Keratinocyte (primary cell): Measurements from ENCODE around the gene ANKDD1B. TPM values are rescaled to one million over a fixed set of nuclear protein-coding genes. Genes with fewer than 3 reads are reported as not detected.

ENCODE experiments used
- DNase-seq: peaks from one replicate; pipeline ENCODE4 v3.0.0-alpha.2; 2011; ENCODE audit warnings: low read depth, missing footprints, low spot score
- FAIRE-seq: peaks from 2 replicates; lab custom pipeline; 2011; peaks lifted over from hg19 to GRCh38; lab: Jason Lieb, UNC
- H2AFZ ChIP-seq: 2 replicates; pipeline ENCODE4 v1.6.0; 2012; ENCODE audit warnings: low read length, control low read depth, inconsistent platforms; ENCODE audit not compliant: control insufficient read depth
- H3K27ac ChIP-seq: 2 replicates; pipeline ENCODE4 v1.5.1; 2011; ENCODE audit warnings: low read length; ENCODE audit not compliant: control insufficient read depth, insufficient read depth
- H3K27me3 ChIP-seq: 3 replicates; pipeline ENCODE4 v1.6.0; 2011; ENCODE audit warnings: low read length; ENCODE audit not compliant: control insufficient read depth, insufficient read depth; ENCODE audit errors: extremely low read depth
- H3K36me3 ChIP-seq, 2 experiments: 2 replicates in 1 of 2; 3 replicates in 1 of 2; pipeline ENCODE4 v1.5.1; 2011; ENCODE audit warnings: low read length in 2 of 2, mild to moderate bottlenecking in 1 of 2; ENCODE audit not compliant: control insufficient read depth in 2 of 2, insufficient read depth in 2 of 2; ENCODE audit errors: extremely low read depth in 1 of 2
- H3K4me1 ChIP-seq: 3 replicates; pipeline ENCODE4 v1.5.1; 2011; ENCODE audit warnings: low read length; ENCODE audit not compliant: control insufficient read depth, insufficient read depth; ENCODE audit errors: extremely low read depth
- H3K4me2 ChIP-seq: 3 replicates; pipeline ENCODE4 v1.6.0; 2011; ENCODE audit warnings: low read depth, low read length; ENCODE audit not compliant: control insufficient read depth, insufficient read depth; ENCODE audit errors: extremely low read depth
- H3K4me3 ChIP-seq, 3 experiments: fragments of 200-600 bp in 1 of 3; sonication (generic) in 1 of 3; 2 replicates in 2 of 3; 3 replicates in 1 of 3; pipeline ENCODE4 v1.5.1; 2011 to 2016; ENCODE audit warnings: low read length in 3 of 3, mild to moderate bottlenecking in 3 of 3, control low read depth in 2 of 3, inconsistent platforms in 1 of 3, low read depth in 1 of 3, mixed read lengths in 1 of 3, mixed run types in 1 of 3, moderate library complexity in 1 of 3; ENCODE audit not compliant: control insufficient read depth in 2 of 3, insufficient read depth in 2 of 3; ENCODE audit errors: extremely low read depth in 1 of 3
- H3K79me2 ChIP-seq: 2 replicates; pipeline ENCODE4 v1.6.0; 2012; ENCODE audit warnings: low read length; ENCODE audit not compliant: control insufficient read depth, insufficient read depth
- H3K9ac ChIP-seq: 3 replicates; pipeline ENCODE4 v1.6.0; 2011; ENCODE audit warnings: low read length; ENCODE audit not compliant: control insufficient read depth, insufficient read depth; ENCODE audit errors: extremely low read depth
- H3K9me1 ChIP-seq: 3 replicates; pipeline ENCODE4 v1.6.0; 2011; ENCODE audit warnings: low read length; ENCODE audit not compliant: control insufficient read depth, insufficient read depth; ENCODE audit errors: extremely low read depth
- H3K9me3 ChIP-seq: 2 replicates; pipeline ENCODE4 v1.5.1; 2012; ENCODE audit warnings: low read depth, low read length; ENCODE audit not compliant: control insufficient read depth
- H4K20me1 ChIP-seq: 3 replicates; pipeline ENCODE4 v1.6.0; 2011; ENCODE audit warnings: low read length; ENCODE audit not compliant: control insufficient read depth, insufficient read depth; ENCODE audit errors: extremely low read depth
- CTCF ChIP-seq, 3 experiments: IDR thresholded peaks in 1 of 3; conservative IDR thresholded peaks in 1 of 3; optimal IDR thresholded peaks in 1 of 3; 2 replicates in 2 of 3; 3 replicates in 1 of 3; pipeline versions ENCODE3 to v1.5.1; 2011; ENCODE audit warnings: low read length in 3 of 3, mild to moderate bottlenecking in 3 of 3, moderate library complexity in 2 of 3, control low read depth in 1 of 3, inconsistent platforms in 1 of 3; ENCODE audit not compliant: insufficient read depth in 2 of 3; ENCODE audit errors: extremely low read depth in 1 of 3
- EZH2 ChIP-seq: IDR thresholded peaks from one replicate; pipeline ENCODE4 v1.6.1; 2012; ENCODE audit warnings: inconsistent platforms, mild to moderate bottlenecking, low read length, moderate library complexity
- dilution Hi-C: fragments of 300-500 bp; cut with MboI; formaldehyde crosslinking; loops from one replicate; pipeline ENCODE4 v1.7.0; 2020; ENCODE audit warnings: low sequenced_read_pairs; ENCODE audit not compliant: extremely low pct_ligation_motif_present
- polyA plus RNA-seq, 5 experiments: library from polyadenylated mRNA; depleted of rRNA in 3 of 5; stranded (reverse) in 3 of 5; stranded (forward) in 1 of 5; unstranded in 1 of 5; fragments of >200 nt; gene quantifications; 1 replicate in 1 of 5; 2 replicates in 3 of 5; 3 replicates in 1 of 5; pipeline versions ENCODE4 v1.2.1 to v1.2.3, GENCODE V29; 2011 to 2012; ENCODE audit warnings: missing spikeins in 2 of 5, low read depth in 1 of 5, low replicate concordance in 1 of 5

ANKDD1B gene
- polyA plus RNA-seq, 1 donor (not counting 4 experiments of a cell fraction or from before 2014, with no cell fraction given), result 1.1 TPM

DNA sequence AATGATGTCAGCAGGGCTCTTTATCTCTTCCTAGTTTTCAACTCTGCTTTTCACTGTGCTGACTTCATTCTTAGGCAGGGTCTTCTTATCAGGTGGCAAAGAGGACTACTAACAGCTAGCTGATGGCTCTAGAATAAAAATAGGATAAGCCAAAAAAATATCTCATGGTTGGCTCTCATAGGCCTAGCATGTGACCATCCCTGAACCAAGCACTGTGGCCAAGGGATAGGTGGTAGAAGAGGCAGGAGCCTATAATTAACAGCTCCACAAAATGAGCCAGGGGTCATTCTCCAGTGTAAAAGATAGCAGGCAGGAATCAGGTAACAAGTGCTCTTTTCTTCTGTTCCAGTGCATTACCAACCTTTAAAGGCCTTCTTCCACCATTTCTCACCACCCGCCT lies 21.1 kb downstream of the ANKDD1B start:
- no peak overlapping the region for H3K4me2 ChIP-seq
- no peaks in the 10 kb centered on the region for H3K9me1 ChIP-seq
- no peaks in the 10 kb centered on the region for H3K79me2 ChIP-seq
- no peaks in the 10 kb centered on the region for H3K9me3 ChIP-seq
- TF ChIP-seq EZH2 (no peak), CTCF (optimal IDR thresholded peaks at IDR 0.05 in 1 of 3, IDR thresholded peaks at IDR 0.05 in 1 of 3, conservative IDR thresholded peaks at IDR 0.05 in 1 of 3; ENCODE audit: extremely low read depth in 1 of 3, insufficient read depth in 2 of 3, low read length in 3 of 3) (no peak)
- H3K27me3 ChIP-seq, result no peaks in the 10 kb centered on the region
- H3K4me1 ChIP-seq, result no peaks in the 10 kb centered on the region
- DNase-seq (no peak), FAIRE-seq (no peak)
- H3K36me3 ChIP-seq, result no peaks in the 10 kb centered on the region
- no peaks in the 10 kb centered on the region for H4K20me1 ChIP-seq
- no peak overlapping the region for H2AFZ ChIP-seq
- no peak overlapping the region for H3K4me3 ChIP-seq
- no peak overlapping the region for H3K27ac ChIP-seq
- H3K9ac ChIP-seq, result no peak overlapping the region
- dilution Hi-C loops, result no loop called here

DNA sequence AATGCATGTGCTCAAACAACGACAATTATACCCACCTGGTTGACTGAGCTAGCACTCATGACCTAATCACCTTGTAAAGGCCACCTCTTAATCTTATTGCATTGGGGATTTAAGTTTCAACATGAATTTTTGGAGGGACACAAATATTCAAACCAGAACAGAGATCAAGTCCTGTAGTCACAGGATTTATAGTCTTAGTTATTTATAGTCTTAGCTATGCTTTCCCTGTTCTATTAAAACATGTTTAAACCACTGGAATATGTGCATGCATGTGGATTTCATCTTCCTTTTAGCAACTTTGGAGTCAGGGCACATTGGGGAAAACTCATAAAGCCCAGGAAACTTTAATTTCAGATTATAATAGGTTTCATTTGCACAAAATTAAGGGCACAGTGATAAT lies 26.7 kb downstream of the ANKDD1B start:
- Histone ChIP-seq H3K27me3 (no peaks in the 10 kb centered on the region), H3K9me3 (no peaks in the 10 kb centered on the region), H3K27ac (no peak overlapping the region), H3K4me3 (no peak overlapping the region), H3K9me1 (no peaks in the 10 kb centered on the region), H2AFZ (no peak overlapping the region), H3K4me2 (no peak overlapping the region), H4K20me1 (no peaks in the 10 kb centered on the region), H3K9ac (no peak overlapping the region), H3K79me2 (no peaks in the 10 kb centered on the region), H3K4me1 (peaks cover 16% of the 10 kb centered on the region), H3K36me3 (no peaks in the 10 kb centered on the region)
- DNase-seq (no peak), FAIRE-seq (no peak)
- no peak for TF ChIP-seq CTCF (optimal IDR thresholded peaks at IDR 0.05 in 1 of 3, IDR thresholded peaks at IDR 0.05 in 1 of 3, conservative IDR thresholded peaks at IDR 0.05 in 1 of 3; ENCODE audit: extremely low read depth in 1 of 3, insufficient read depth in 2 of 3, low read length in 3 of 3)
- no peak for TF ChIP-seq EZH2
- dilution Hi-C loops, result no loop called here
